ENCODE data around the gene GRIN1. TPM values are rescaled to one million over a fixed set of nuclear protein-coding genes. Genes with fewer than 3 reads are reported as not detected.

GRIN1 gene
- total and polyA plus RNA-seq, 2 of the 8 experiments (the other 6 are each of a cell fraction or from before 2014, with no cell fraction given) = 0.48 to 2.1 TPM

- Histone ChIP-seq H2AFZ (ENCODE audit: low read length) (no peak overlapping the region), H2AK5ac (ENCODE audit: low read depth, low read length) (no peak overlapping the region), H2BK120ac (replicated peaks; ENCODE audit: low read depth, low read length) (no peak overlapping the region), H3K27ac (ENCODE audit: low read depth, low read length) (no peak overlapping the region), H3K79me2 (ENCODE audit: control insufficient read depth in 1 of 2, insufficient read depth in 2 of 2, low read length in 2 of 2) (peaks cover 0 to 11% of the 10 kb centered on the region in 2 experiments; a peak in 2 of 4 replicates), H3K79me1 (ENCODE audit: low read depth, low read length) (peaks cover 6% of the 10 kb centered on the region), H3K36me3 (ENCODE audit: control insufficient read depth in 2 of 4, insufficient read depth in 4 of 4, low read length in 3 of 4) (peaks cover 0 to 22% (median 8%) of the 10 kb centered on the region in 4 experiments; a peak in 7 of 8 replicates), H3K9me3 (ENCODE audit: insufficient read depth in 2 of 2, low read depth in 1 of 2, low read length in 1 of 2) (no peaks in the 10 kb centered on the region), H2BK5ac (ENCODE audit: low read depth, low read length) (no peak overlapping the region), H4K20me1 (replicated peaks in 1 of 2; ENCODE audit: control insufficient read depth in 1 of 2, insufficient read depth in 2 of 2, low read length in 2 of 2) (peaks cover 0 to 15% of the 10 kb centered on the region in 2 experiments), H4K8ac (ENCODE audit: extremely low read depth, insufficient read depth, low read length) (no peak overlapping the region), H2BK12ac (ENCODE audit: low read depth, low read length) (no peak overlapping the region), H3K9ac (replicated peaks in 1 of 4; ENCODE audit: extremely low read depth in 1 of 4, low read depth in 3 of 4, low read length in 3 of 4) (no peak overlapping the region), H3K4me3 (ENCODE audit: extremely low read depth in 1 of 4, insufficient read depth in 2 of 4, low read depth in 3 of 4, low read length in 4 of 4) (no peak overlapping the region), H3K23me2 (ENCODE audit: low read depth, low read length) (no peaks in the 10 kb centered on the region; the same call in 1 of the 2 replicates), H3K4me1 (replicated peaks in 1 of 4; ENCODE audit: control insufficient read depth in 3 of 4, insufficient read depth in 4 of 4, low read length in 3 of 4) (peaks cover 0 to 2% (median 2%) of the 10 kb centered on the region in 4 experiments), H3K23ac (ENCODE audit: insufficient read length) (no peak overlapping the region), H3K56ac (replicated peaks; ENCODE audit: insufficient read length, low read depth, low read length) (no peak overlapping the region), H4K91ac (replicated peaks; ENCODE audit: insufficient read length, low read length) (no peak overlapping the region), H3K27me3 (replicated peaks in 1 of 4; ENCODE audit: control insufficient read depth in 3 of 4, extremely low read depth in 1 of 4, insufficient read depth in 3 of 4, low read length in 3 of 4) (no peaks in the 10 kb centered on the region), H3K4me2 (ENCODE audit: insufficient read depth in 1 of 2, low read depth in 2 of 2, low read length in 2 of 2) (no peak overlapping the region), H3K14ac (ENCODE audit: insufficient read length) (no peak overlapping the region), H3K4ac (replicated peaks; ENCODE audit: insufficient read length, low read depth, low read length) (no peak overlapping the region), H3K18ac (ENCODE audit: extremely low read depth, low read length) (no peak overlapping the region), H2BK20ac (ENCODE audit: low read length) (no peak overlapping the region), H4K5ac (ENCODE audit: insufficient read length, low read depth, low read length) (no peak overlapping the region), H2BK15ac (ENCODE audit: low read length) (no peak overlapping the region)
- TF ChIP-seq, protein P1, sequence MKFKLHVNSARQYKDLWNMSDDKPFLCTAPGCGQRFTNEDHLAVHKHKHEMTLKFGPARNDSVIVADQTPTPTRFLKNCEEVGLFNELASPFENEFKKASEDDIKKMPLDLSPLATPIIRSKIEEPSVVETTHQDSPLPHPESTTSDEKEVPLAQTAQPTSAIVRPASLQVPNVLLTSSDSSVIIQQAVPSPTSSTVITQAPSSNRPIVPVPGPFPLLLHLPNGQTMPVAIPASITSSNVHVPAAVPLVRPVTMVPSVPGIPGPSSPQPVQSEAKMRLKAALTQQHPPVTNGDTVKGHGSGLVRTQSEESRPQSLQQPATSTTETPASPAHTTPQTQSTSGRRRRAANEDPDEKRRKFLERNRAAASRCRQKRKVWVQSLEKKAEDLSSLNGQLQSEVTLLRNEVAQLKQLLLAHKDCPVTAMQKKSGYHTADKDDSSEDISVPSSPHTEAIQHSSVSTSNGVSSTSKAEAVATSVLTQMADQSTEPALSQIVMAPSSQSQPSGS (IDR thresholded peaks at IDR 0.05; ENCODE audit: low read length) = no peak
- TF ChIP-seq RXRA (IDR thresholded peaks at IDR 0.05; ENCODE audit: insufficient read depth, low read depth, low read length) = no peak
- TF ChIP-seq GABPA (IDR thresholded peaks at IDR 0.05; ENCODE audit: borderline replicate concordance, insufficient read depth, low read length) = no peak
- no peak for TF ChIP-seq RFX5 (IDR thresholded peaks at IDR 0.05; ENCODE audit: borderline replicate concordance, low read depth, low read length)
- no peak for TF ChIP-seq BCL11A (IDR thresholded peaks at IDR 0.05; ENCODE audit: low read depth in 2 of 2, low read length in 2 of 2)
- TF ChIP-seq POU5F1 (IDR thresholded peaks at IDR 0.05; ENCODE audit: low read depth, low read length) = no peak
- no peak for TF ChIP-seq TEAD4 (IDR thresholded peaks at IDR 0.05; ENCODE audit: low read depth, low read length)
- FAIRE-seq (no peak), DNase-seq (ENCODE audit: low read depth in 1 of 2, low spot score in 2 of 2) (no peak)
- ChIA-PET POLR2A (ENCODE audit: partially characterized antibody) (interaction anchor here (0.9 to 69.9 kb wide), 8 partner anchors 8 to 125 kb away, joined by 3 to 1462 read pairs (median 4); partner anchors contain the start of genes CYSRT1, MAN1B1, NELFB and RNF208), CTCF (ENCODE audit: partially characterized antibody) (interaction anchor here (0.9 to 4.0 kb wide), 6 partner anchors 11 to 141 kb away, joined by 3 to 31 read pairs (median 8); partner anchors contain the start of genes ANAPC2, CYSRT1, RNF208 and RNF224)
- WGBS, 2 experiments (ENCODE audit: extremely low coverage in 1 of 2, insufficient coverage in 1 of 2, insufficient read length in 1 of 2, insufficient replicate concordance in 2 of 2, low coverage in 1 of 2, low lambda C conversion rate in 2 of 2, missing lambda C conversion rate in 1 of 2) = 84% methylated on average over 12 of the region's 13 CpGs; no CpG with 5 or more reads in 1 of the 2 experiments
Measured at GRCh38 chr9:137211532-137211931, 72.6 kb downstream of the GRIN1 start.

Data from H1 (cell line).